GM23338 (cell line): ENCODE results near the gene CENPH. TPM values are rescaled to one million over a fixed set of nuclear protein-coding genes. Genes with fewer than 3 reads are reported as not detected.

Experiments used
- ATAC-seq: fragments of 200-7000 bp; cut with Tn5 transposase; 3 replicates; pipeline ENCODE4 v1.9.1; 2020
- DNase-seq: peaks from one replicate; pipeline ENCODE4 v3.0.0-alpha.2; 2015; ENCODE audit warnings: low spot score
- H2AFZ ChIP-seq: fragments of 200-600 bp; sonication (generic); 2 replicates; pipeline ENCODE4 v1.8.0; 2016; ENCODE audit warnings: antibody characterized with exemption, mild to moderate bottlenecking, moderate library complexity
- H3F3A ChIP-seq: fragments of 200-600 bp; sonication (generic); replicated peaks from 2 replicates; pipeline ENCODE4 v1.8.0; 2017; ENCODE audit warnings: antibody characterized with exemption, mixed run types, low read depth
- H3K27ac ChIP-seq: fragments of 200-600 bp; sonication (generic); 2 replicates; pipeline ENCODE4 v1.6.1; 2016; ENCODE audit warnings: low read depth
- H3K27me3 ChIP-seq: fragments of 200-600 bp; sonication (generic); 2 replicates; pipeline ENCODE4 v1.8.0; 2016; ENCODE audit warnings: mild to moderate bottlenecking, mixed run types, moderate library complexity; ENCODE audit not compliant: insufficient read depth
- H3K36me3 ChIP-seq: fragments of 200-600 bp; sonication (generic); 2 replicates; pipeline ENCODE4 v1.8.0; 2016; ENCODE audit warnings: mild to moderate bottlenecking; ENCODE audit not compliant: insufficient read depth
- H3K4me1 ChIP-seq: fragments of 200-600 bp; sonication (generic); 2 replicates; pipeline ENCODE4 v1.8.0; 2016; ENCODE audit warnings: mild to moderate bottlenecking, moderate library complexity; ENCODE audit not compliant: insufficient read depth
- H3K4me2 ChIP-seq: fragments of 200-600 bp; sonication (generic); 2 replicates; pipeline ENCODE4 v1.7.1; 2017; ENCODE audit warnings: mixed run types
- H3K4me3 ChIP-seq: fragments of 200-600 bp; sonication (generic); 2 replicates; pipeline ENCODE4 v1.6.1; 2016; ENCODE audit warnings: mixed run types
- H3K79me2 ChIP-seq: fragments of 200-600 bp; sonication (generic); replicated peaks from 2 replicates; pipeline ENCODE4 v1.8.0; 2017; ENCODE audit warnings: mild to moderate bottlenecking; ENCODE audit not compliant: insufficient read depth
- H3K9me2 ChIP-seq: fragments of 200-600 bp; sonication (generic); 2 replicates; pipeline ENCODE4 v1.8.0; 2017; ENCODE audit not compliant: insufficient read depth
- H4K20me1 ChIP-seq: fragments of 200-600 bp; sonication (generic); replicated peaks from 2 replicates; pipeline ENCODE4 v1.8.0; 2017; ENCODE audit warnings: mild to moderate bottlenecking; ENCODE audit not compliant: insufficient read depth
- H3K27ac Mint-ChIP-seq: 2 replicates; pipeline ENCODE4 v1.8.0; 2020; ENCODE audit warnings: inconsistent platforms, mild to moderate bottlenecking, moderate library complexity, mixed read lengths
- H3K27me3 Mint-ChIP-seq: 3 replicates; pipeline ENCODE4 v1.8.0; 2022; ENCODE audit warnings: low read depth, mild to moderate bottlenecking, moderate library complexity, mixed read lengths, inconsistent platforms; ENCODE audit not compliant: insufficient read depth, poor library complexity
- H3K36me3 Mint-ChIP-seq: 3 replicates; pipeline ENCODE4 v1.8.0; 2021; ENCODE audit warnings: low read depth, mild to moderate bottlenecking, inconsistent platforms, moderate library complexity, mixed read lengths
- H3K4me1 Mint-ChIP-seq: 3 replicates; pipeline ENCODE4 v1.8.0; 2020; ENCODE audit warnings: mild to moderate bottlenecking, inconsistent platforms, mixed read lengths
- H3K4me3 Mint-ChIP-seq: 3 replicates; pipeline ENCODE4 v1.8.0; 2021; ENCODE audit warnings: moderate library complexity, mild to moderate bottlenecking, inconsistent platforms, mixed read lengths
- H3K9me3 Mint-ChIP-seq: 3 replicates; pipeline ENCODE4 v1.8.0; 2020; ENCODE audit warnings: moderate library complexity, mild to moderate bottlenecking, inconsistent platforms, mixed read lengths
- EZH2 ChIP-seq: fragments of 200-600 bp; sonication (generic); IDR thresholded peaks from one replicate; pipeline ENCODE4 v1.8.0; 2017; ENCODE audit warnings: antibody characterized with exemption, mild to moderate bottlenecking, low read depth; ENCODE audit not compliant: unreplicated experiment
- EZH2phosphoT487 ChIP-seq: fragments of 200-600 bp; sonication (generic); IDR thresholded peaks from one replicate; pipeline ENCODE4 v1.8.1; 2018; ENCODE audit warnings: antibody characterized with exemption; ENCODE audit not compliant: unreplicated experiment
- JUNB ChIP-seq: IDR thresholded peaks from one replicate; pipeline ENCODE4 v1.6.1; 2016; ENCODE audit warnings: antibody characterized with exemption; ENCODE audit not compliant: unreplicated experiment
- POLR2AphosphoS5 ChIP-seq: IDR thresholded peaks from 2 replicates; pipeline ENCODE4 v1.6.1; 2016; ENCODE audit warnings: antibody characterized with exemption, low read depth
- ZNF331 ChIP-seq: fragments of 250-450 bp; sonication (Bioruptor Pico); IDR thresholded peaks from 2 replicates; pipeline ENCODE4 v1.5.0; 2020; ENCODE audit warnings: low read depth, mild to moderate bottlenecking, moderate library complexity
- polyA plus RNA-seq: library from polyadenylated mRNA; unstranded; fragments of >200 nt; fragmentation: Nextera tagmentation; extraction: Ambion mirVana; gene quantifications from 2 replicates; pipeline ENCODE4 v1.2.1, GENCODE V29; 2016
- total RNA-seq: library from RNA; depleted of rRNA; stranded (reverse); fragments of >200 nt; shearing (Covaris generic); gene quantifications from 2 replicates; pipeline ENCODE4 v1.2.3, GENCODE V29; 2014
- TF ChIP-seq, protein P1 (sequence below): fragments of 250-450 bp; sonication (Bioruptor Pico); IDR thresholded peaks from 2 replicates; pipeline ENCODE4 v1.5.0; 2020; ENCODE audit warnings: mild to moderate bottlenecking, moderate library complexity
- TF ChIP-seq, protein P2 (sequence below), 2 experiments: fragments of 200-600 bp in 1 of 2; sonication (generic) in 1 of 2; conservative IDR thresholded peaks; 2 replicates each; pipeline versions ENCODE4 v1.5.1 to v1.6.1; 2016 to 2017; ENCODE audit warnings: antibody characterized with exemption in 2 of 2, low read depth in 2 of 2, mild to moderate bottlenecking in 2 of 2, moderate library complexity in 1 of 2

CENPH gene
- total and polyA plus RNA-seq, 2 experiments from 2014 or later = 99.4 to 107 TPM

DNA sequence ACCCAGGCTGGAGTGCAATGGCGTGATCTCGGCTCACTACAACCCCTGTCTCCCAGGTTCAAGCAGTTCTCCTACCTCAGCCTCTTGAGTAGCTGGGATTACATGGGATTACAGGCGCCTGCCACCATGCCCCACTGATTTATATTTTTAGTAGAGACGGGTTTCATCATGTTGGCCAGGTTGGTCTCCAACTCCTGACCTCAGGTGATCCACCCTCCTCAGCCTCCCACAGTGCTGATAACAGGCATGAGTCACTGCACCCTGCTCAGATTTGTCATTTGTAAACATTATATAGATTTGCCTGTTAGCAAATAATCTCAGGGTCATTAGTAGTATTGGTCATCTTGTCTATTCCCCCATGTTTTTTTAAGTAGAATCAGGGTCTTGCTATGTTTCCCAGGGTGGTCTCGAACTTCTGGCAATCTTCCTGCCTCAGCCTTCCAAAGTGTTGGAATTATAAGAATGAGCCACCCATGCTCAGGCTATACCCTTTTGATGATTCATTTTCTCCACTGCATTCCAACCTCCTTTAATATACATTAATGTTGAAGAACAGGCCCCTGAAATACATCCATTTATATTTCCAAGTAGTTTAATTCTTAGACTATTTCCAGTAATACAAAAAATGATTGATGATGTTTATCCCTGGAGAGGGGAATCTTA is 17.3 kb downstream of the CENPH start (continued):
- TF ChIP-seq, protein P1, sequence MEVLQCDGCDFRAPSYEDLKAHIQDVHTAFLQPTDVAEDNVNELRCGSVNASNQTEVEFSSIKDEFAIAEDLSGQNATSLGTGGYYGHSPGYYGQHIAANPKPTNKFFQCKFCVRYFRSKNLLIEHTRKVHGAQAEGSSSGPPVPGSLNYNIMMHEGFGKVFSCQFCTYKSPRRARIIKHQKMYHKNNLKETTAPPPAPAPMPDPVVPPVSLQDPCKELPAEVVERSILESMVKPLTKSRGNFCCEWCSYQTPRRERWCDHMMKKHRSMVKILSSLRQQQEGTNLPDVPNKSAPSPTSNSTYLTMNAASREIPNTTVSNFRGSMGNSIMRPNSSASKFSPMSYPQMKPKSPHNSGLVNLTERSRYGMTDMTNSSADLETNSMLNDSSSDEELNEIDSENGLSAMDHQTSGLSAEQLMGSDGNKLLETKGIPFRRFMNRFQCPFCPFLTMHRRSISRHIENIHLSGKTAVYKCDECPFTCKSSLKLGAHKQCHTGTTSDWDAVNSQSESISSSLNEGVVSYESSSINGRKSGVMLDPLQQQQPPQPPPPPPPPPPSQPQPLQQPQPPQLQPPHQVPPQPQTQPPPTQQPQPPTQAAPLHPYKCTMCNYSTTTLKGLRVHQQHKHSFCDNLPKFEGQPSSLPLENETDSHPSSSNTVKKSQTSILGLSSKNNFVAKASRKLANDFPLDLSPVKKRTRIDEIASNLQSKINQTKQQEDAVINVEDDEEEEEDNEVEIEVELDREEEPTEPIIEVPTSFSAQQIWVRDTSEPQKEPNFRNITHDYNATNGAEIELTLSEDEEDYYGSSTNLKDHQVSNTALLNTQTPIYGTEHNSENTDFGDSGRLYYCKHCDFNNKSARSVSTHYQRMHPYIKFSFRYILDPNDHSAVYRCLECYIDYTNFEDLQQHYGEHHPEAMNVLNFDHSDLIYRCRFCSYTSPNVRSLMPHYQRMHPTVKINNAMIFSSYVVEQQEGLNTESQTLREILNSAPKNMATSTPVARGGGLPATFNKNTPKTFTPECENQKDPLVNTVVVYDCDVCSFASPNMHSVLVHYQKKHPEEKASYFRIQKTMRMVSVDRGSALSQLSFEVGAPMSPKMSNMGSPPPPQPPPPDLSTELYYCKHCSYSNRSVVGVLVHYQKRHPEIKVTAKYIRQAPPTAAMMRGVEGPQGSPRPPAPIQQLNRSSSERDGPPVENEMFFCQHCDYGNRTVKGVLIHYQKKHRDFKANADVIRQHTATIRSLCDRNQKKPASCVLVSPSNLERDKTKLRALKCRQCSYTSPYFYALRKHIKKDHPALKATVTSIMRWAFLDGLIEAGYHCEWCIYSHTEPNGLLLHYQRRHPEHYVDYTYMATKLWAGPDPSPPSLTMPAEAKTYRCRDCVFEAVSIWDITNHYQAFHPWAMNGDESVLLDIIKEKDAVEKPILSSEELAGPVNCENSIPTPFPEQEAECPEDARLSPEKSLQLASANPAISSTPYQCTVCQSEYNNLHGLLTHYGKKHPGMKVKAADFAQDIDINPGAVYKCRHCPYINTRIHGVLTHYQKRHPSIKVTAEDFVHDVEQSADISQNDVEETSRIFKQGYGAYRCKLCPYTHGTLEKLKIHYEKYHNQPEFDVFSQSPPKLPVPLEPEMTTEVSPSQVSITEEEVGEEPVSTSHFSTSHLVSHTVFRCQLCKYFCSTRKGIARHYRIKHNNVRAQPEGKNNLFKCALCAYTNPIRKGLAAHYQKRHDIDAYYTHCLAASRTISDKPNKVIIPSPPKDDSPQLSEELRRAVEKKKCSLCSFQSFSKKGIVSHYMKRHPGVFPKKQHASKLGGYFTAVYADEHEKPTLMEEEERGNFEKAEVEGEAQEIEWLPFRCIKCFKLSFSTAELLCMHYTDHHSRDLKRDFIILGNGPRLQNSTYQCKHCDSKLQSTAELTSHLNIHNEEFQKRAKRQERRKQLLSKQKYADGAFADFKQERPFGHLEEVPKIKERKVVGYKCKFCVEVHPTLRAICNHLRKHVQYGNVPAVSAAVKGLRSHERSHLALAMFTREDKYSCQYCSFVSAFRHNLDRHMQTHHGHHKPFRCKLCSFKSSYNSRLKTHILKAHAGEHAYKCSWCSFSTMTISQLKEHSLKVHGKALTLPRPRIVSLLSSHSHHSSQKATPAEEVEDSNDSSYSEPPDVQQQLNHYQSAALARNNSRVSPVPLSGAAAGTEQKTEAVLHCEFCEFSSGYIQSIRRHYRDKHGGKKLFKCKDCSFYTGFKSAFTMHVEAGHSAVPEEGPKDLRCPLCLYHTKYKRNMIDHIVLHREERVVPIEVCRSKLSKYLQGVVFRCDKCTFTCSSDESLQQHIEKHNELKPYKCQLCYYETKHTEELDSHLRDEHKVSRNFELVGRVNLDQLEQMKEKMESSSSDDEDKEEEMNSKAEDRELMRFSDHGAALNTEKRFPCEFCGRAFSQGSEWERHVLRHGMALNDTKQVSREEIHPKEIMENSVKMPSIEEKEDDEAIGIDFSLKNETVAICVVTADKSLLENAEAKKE (CRISPR knock-in tag) = no peak
- TF ChIP-seq ZNF331 (CRISPR knock-in tag) (no peak), JUNB (no peak)

DNA sequence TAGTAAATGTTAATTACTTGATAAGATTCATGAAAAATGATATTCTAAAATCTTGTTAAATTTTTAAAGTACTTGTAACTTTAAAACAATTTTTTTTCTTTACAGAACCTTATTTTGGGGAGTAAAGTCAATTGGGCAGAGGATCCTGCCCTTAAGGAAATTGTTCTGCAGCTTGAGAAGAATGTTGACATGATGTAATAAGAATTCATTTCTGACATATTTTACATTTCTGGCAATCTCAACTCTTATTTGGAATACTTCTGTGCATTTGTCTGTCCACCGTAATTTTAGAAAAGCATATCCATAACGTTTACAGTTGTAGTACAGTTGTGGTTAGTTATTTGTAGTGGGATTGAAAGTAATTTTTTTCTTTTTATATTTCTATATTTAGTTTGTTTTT is 20.2 kb downstream of the CENPH start:
- no peaks in the 10 kb centered on the region for H3K4me1 ChIP-seq
- no peaks in the 10 kb centered on the region for H3K79me2 ChIP-seq
- H2AFZ ChIP-seq = no peak overlapping the region
- no peak overlapping the region for H3K4me3 ChIP-seq
- H3K4me2 ChIP-seq = no peak overlapping the region
- no peak overlapping the region for H3K27ac ChIP-seq
- no peaks in the 10 kb centered on the region for H3K9me3 Mint-ChIP-seq
- no peak overlapping the region for H3K4me3 Mint-ChIP-seq
- no peaks in the 10 kb centered on the region for H3K9me2 ChIP-seq
- H3K27ac Mint-ChIP-seq = no peak overlapping the region
- peaks cover 5% of the 10 kb centered on the region for H3K27me3 Mint-ChIP-seq
- H3K36me3 ChIP-seq = peaks cover 5% of the 10 kb centered on the region; the same call in 1 of the 2 replicates
- DNase-seq (no peak), ATAC-seq (no peak)
- H3K4me1 Mint-ChIP-seq = no peaks in the 10 kb centered on the region
- no peaks in the 10 kb centered on the region for H3F3A ChIP-seq
- no peaks in the 10 kb centered on the region for H4K20me1 ChIP-seq
- H3K36me3 Mint-ChIP-seq = peaks cover 65% of the 10 kb centered on the region
- no peaks in the 10 kb centered on the region for H3K27me3 ChIP-seq
- TF ChIP-seq EZH2 (no peak), ZNF331 (CRISPR knock-in tag) (no peak), EZH2phosphoT487 (no peak), POLR2AphosphoS5 (no peak)
- TF ChIP-seq, protein P2, sequence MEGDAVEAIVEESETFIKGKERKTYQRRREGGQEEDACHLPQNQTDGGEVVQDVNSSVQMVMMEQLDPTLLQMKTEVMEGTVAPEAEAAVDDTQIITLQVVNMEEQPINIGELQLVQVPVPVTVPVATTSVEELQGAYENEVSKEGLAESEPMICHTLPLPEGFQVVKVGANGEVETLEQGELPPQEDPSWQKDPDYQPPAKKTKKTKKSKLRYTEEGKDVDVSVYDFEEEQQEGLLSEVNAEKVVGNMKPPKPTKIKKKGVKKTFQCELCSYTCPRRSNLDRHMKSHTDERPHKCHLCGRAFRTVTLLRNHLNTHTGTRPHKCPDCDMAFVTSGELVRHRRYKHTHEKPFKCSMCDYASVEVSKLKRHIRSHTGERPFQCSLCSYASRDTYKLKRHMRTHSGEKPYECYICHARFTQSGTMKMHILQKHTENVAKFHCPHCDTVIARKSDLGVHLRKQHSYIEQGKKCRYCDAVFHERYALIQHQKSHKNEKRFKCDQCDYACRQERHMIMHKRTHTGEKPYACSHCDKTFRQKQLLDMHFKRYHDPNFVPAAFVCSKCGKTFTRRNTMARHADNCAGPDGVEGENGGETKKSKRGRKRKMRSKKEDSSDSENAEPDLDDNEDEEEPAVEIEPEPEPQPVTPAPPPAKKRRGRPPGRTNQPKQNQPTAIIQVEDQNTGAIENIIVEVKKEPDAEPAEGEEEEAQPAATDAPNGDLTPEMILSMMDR (conservative IDR thresholded peaks at IDR 0.05; ENCODE audit: low read depth in 2 of 2) = no peak
- TF ChIP-seq, protein P1 (CRISPR knock-in tag) = no peak
